Gastroesophageal sphincter (tissue), 4 donors: ENCODE measurements around the gene MAGEF1. TPM values are rescaled to one million over a fixed set of nuclear protein-coding genes. Genes with fewer than 3 reads are reported as not detected.

ENCODE experiments used
- ATAC-seq: fragments of 150-250 bp; one replicate; pipeline ENCODE4 v1.9.1; 2016; ENCODE audit warnings: mild to moderate bottlenecking, moderate library complexity
- H3K27ac ChIP-seq, 4 donors: fragments of 200-600 bp; sonication (generic) in 3 of 4; 1 replicate in 3 of 4; 2 replicates in 1 of 4; pipeline ENCODE4 v1.5.1; 2016 to 2019
- H3K27me3 ChIP-seq: fragments of 200-600 bp; sonication (generic); one replicate; pipeline ENCODE4 v1.5.1; 2019
- H3K36me3 ChIP-seq, 2 donors: fragments of 200-600 bp; sonication (generic); one replicate each; pipeline ENCODE4 v1.5.1; 2019; ENCODE audit warnings: control low read depth in 1 of 2
- H3K4me1 ChIP-seq, 3 donors: fragments of 200-600 bp; sonication (generic); 1 replicate in 2 of 3; 2 replicates in 1 of 3; pipeline ENCODE4 v1.5.1; 2016 to 2019; ENCODE audit warnings: control low read depth in 2 of 3
- H3K4me3 ChIP-seq, 2 donors: fragments of 200-600 bp; sonication (generic); one replicate each; pipeline ENCODE4 v1.5.1; 2019; ENCODE audit warnings: mild to moderate bottlenecking in 1 of 2, moderate library complexity in 1 of 2
- H3K9me3 ChIP-seq, 3 donors: fragments of 200-600 bp; sonication (generic); one replicate each; pipeline ENCODE4 v1.5.1; 2017 to 2019; ENCODE audit warnings: control low read depth in 2 of 3
- EP300 ChIP-seq: sonication (generic); formaldehyde crosslinking; IDR thresholded peaks from one replicate; pipeline ENCODE4 v1.6.1; 2017; ENCODE audit warnings: antibody characterized with exemption, mild to moderate bottlenecking
- POLR2A ChIP-seq, 2 donors: fragments of 450-650 bp; IDR thresholded peaks; one replicate each; pipeline ENCODE4 v1.6.1; 2017; ENCODE audit warnings: antibody characterized with exemption in 2 of 2, mild to moderate bottlenecking in 2 of 2, moderate library complexity in 1 of 2
- POLR2AphosphoS5 ChIP-seq: sonication (generic); formaldehyde crosslinking; IDR thresholded peaks from one replicate; pipeline ENCODE4 v1.6.1; 2017; ENCODE audit warnings: antibody characterized with exemption
- WGBS, 2 donors: methylation state at CpG; one replicate each; pipeline ENCODE4 v1.1.5; 2018; ENCODE audit warnings: low coverage in 1 of 2; 5-methylcytosine and 5-hydroxymethylcytosine counted together
- total RNA-seq, 4 donors: library from RNA; depleted of rRNA; stranded (reverse); fragments of >200 nt; gene quantifications; one replicate each; pipeline ENCODE4 v1.1.0, GENCODE V29; 2016
- TF ChIP-seq, protein P1 (sequence below), 4 experiments: fragments of 200-600 bp in 2 of 4; fragments of 450-650 bp in 2 of 4; sonication (generic) in 1 of 4; IDR thresholded peaks; one replicate each; pipeline ENCODE4 v1.5.1; 2017 to 2019; ENCODE audit warnings: antibody characterized with exemption in 4 of 4, mild to moderate bottlenecking in 2 of 4, moderate library complexity in 2 of 4

The MAGEF1 gene
- total RNA-seq, 4 donors from 2014 or later: 36.9 to 47.8 (median 41.9) TPM

DNA sequence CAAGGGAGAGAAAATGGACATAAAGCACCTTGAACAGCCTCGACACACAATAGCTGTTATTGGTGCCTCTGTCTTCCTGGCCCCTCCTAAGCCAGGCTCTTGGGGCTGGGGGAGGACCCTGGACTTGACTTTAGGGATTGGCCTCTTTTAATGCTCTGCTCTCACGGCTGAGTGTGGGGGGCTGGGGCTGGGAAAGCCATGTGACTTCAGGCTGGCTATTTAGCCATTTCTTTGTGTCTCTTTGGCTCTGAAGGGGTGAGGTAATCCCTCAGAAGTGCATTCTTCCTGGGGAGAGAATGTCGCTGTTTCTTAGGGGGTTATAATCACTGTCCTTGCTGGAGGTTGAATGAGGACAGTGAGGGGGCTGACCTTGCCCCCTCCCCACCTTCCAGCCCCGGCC, 26.2 kb downstream of the MAGEF1 start:
- H3K36me3 ChIP-seq: no peaks in the 10 kb centered on the region
- ATAC-seq: no peak
- peaks cover 0 to 37% (median 14%) of the 10 kb centered on the region in 3 donors for H3K4me1 ChIP-seq
- WGBS, 2 donors: 17 to 80% methylated on average over 1 to 2 of the region's 4 CpGs
- no peaks in the 10 kb centered on the region for H3K9me3 ChIP-seq
- H3K27ac ChIP-seq: no peak overlapping the region
- H3K4me3 ChIP-seq: no peak overlapping the region
- TF ChIP-seq, protein P1, sequence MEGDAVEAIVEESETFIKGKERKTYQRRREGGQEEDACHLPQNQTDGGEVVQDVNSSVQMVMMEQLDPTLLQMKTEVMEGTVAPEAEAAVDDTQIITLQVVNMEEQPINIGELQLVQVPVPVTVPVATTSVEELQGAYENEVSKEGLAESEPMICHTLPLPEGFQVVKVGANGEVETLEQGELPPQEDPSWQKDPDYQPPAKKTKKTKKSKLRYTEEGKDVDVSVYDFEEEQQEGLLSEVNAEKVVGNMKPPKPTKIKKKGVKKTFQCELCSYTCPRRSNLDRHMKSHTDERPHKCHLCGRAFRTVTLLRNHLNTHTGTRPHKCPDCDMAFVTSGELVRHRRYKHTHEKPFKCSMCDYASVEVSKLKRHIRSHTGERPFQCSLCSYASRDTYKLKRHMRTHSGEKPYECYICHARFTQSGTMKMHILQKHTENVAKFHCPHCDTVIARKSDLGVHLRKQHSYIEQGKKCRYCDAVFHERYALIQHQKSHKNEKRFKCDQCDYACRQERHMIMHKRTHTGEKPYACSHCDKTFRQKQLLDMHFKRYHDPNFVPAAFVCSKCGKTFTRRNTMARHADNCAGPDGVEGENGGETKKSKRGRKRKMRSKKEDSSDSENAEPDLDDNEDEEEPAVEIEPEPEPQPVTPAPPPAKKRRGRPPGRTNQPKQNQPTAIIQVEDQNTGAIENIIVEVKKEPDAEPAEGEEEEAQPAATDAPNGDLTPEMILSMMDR (IDR thresholded peaks at IDR 0.05): no peak
- TF ChIP-seq POLR2A (IDR thresholded peaks at IDR 0.05): no peak
- no peaks in the 10 kb centered on the region for H3K27me3 ChIP-seq

DNA sequence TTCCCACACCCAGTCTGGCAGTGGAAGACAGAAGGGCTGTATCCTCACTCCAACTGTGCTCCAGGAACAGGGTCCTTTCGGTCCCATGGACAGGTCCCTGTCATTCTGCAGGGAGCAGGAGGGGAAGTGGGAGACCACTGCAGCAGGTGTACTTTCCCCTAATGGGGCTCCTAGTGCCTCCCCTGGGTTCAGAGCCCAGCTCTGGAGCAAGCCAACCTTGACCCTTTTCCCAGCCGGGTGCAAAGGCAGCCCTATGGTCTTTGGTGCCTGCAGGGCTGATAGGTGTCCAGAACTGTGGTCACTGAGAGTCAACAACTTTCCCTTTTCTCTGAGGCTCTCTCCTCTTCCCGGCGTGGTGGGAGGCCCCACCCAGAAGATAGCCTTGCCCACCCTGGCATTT, 26.8 kb downstream of the MAGEF1 start:
- TF ChIP-seq, protein P1 (IDR thresholded peaks at IDR 0.05): no peak
- TF ChIP-seq POLR2AphosphoS5 (no peak), POLR2A (IDR thresholded peaks at IDR 0.05) (no peak), EP300 (no peak)
- Histone ChIP-seq H3K36me3 (no peaks in the 10 kb centered on the region), H3K9me3 (no peaks in the 10 kb centered on the region), H3K4me3 (no peak overlapping the region), H3K4me1 (peaks cover 0 to 32% (median 14%) of the 10 kb centered on the region in 3 donors), H3K27me3 (no peaks in the 10 kb centered on the region), H3K27ac (no peak overlapping the region)
- WGBS, 2 donors: 46 to 83% methylated on average over 1 to 2 of the region's 4 CpGs
- no peak for ATAC-seq

DNA sequence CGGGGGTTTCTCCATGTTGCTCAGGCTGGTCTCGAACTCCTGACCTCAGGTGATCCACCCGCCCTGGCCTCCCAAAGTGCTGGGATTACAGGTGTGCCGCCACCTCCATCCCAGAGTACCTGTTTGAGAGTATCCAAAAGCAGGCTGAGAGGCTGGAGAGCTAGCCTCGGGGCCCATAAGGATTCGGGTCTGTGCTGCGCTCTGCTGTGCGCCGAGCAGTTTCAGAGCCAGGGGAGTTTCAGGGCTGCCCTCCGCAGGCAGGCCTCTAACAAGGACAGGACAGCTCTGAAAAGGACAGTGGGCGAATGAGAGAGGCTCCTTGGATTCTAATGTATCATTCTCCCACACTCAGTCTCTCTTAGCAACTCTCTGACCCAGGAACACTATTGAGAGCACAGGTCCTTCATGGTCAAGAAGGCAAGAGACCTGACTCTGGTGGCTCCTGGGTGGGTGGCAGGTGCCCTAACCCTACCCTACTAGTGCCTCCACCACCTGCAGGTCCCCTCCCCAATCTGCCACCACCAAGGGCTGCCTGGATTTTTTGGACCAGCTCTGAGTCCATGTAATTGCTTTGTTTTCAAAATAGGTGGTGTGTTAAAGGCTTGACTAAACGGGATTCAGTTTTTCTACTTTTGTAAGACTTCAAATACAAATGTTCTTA, 27.8 kb downstream of the MAGEF1 start:
- no peak for ATAC-seq
- H3K27ac ChIP-seq: no peak overlapping the region
- H3K4me1 ChIP-seq: peaks cover 0 to 32% (median 19%) of the 10 kb centered on the region in 3 donors
- no peak overlapping the region for H3K4me3 ChIP-seq
- 75 to 83% methylated on average over 1 to 2 of the region's 12 CpGs for WGBS, 2 donors
- no peaks in the 10 kb centered on the region for H3K36me3 ChIP-seq
- H3K27me3 ChIP-seq: no peaks in the 10 kb centered on the region
- TF ChIP-seq EP300 (no peak), POLR2AphosphoS5 (no peak), POLR2A (IDR thresholded peaks at IDR 0.05) (no peak)
- TF ChIP-seq, protein P1 (IDR thresholded peaks at IDR 0.05): no peak
- H3K9me3 ChIP-seq: no peaks in the 10 kb centered on the region

DNA sequence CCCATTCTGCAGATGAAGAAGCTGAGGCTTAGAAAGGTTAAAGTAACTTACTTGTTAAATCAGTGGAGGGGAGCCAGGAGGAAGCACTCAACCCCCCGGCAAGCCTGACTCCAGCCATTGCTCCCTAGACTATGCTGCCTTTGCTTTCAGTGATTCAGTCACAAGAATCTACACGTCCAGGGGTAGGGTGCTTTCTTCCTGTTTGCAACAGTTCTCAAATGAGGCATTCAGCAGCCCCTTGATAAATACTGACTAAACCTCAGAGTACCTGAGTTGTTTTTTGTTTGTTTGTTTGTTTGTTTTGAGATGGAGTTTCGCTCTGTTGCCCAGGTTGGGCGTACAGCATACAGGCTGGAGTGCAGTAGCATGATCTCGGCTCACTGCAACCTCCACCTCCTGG, 28.6 kb downstream of the MAGEF1 start:
- H3K27ac ChIP-seq: no peak overlapping the region
- H3K36me3 ChIP-seq: no peaks in the 10 kb centered on the region
- H3K4me3 ChIP-seq: no peak overlapping the region
- no peak for ATAC-seq
- H3K4me1 ChIP-seq: peaks cover 0 to 32% (median 14%) of the 10 kb centered on the region in 3 donors
- no peaks in the 10 kb centered on the region for H3K9me3 ChIP-seq
- TF ChIP-seq EP300 (no peak), POLR2A (IDR thresholded peaks at IDR 0.05) (no peak), POLR2AphosphoS5 (no peak)
- TF ChIP-seq, protein P1 (IDR thresholded peaks at IDR 0.05): no peak
- no peaks in the 10 kb centered on the region for H3K27me3 ChIP-seq
- WGBS, 2 donors: 62 to 75% methylated on average over 5 of the region's 5 CpGs

DNA sequence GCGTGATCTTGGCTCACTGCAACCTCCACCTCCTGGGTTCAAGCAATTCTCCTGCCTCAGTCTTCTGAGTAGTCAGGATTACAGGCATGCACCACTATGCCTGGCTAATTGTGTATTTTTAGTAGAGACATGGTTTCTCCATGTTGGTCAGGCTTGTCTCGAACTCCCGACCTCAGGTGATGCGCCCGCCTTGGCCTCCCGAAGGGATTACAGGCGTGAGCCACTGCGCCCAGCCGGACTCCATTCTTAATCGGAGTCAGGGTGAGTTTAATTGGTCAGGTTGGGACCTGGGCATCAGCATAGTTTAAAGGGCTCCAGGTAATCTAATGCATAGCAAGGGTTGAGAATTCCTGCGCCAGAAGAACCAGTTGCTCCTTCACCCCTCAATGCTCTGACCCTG, 29.2 kb downstream of the MAGEF1 start:
- ATAC-seq: no peak
- Histone ChIP-seq H3K27me3 (no peaks in the 10 kb centered on the region), H3K4me1 (peaks cover 0 to 33% (median 13%) of the 10 kb centered on the region in 3 donors), H3K9me3 (no peaks in the 10 kb centered on the region), H3K4me3 (no peak overlapping the region), H3K36me3 (no peaks in the 10 kb centered on the region), H3K27ac (no peak overlapping the region)
- TF ChIP-seq POLR2AphosphoS5 (no peak), EP300 (no peak), POLR2A (IDR thresholded peaks at IDR 0.05) (no peak)
- TF ChIP-seq, protein P1 (IDR thresholded peaks at IDR 0.05): no peak
- WGBS, 2 donors: 95% methylated on average over 4 of the region's 11 CpGs; no CpG with 5 or more reads in 1 of the 2 donors
